Measurements from ENCODE around the gene SLAMF1. TPM values are rescaled to one million over a fixed set of nuclear protein-coding genes. Genes with fewer than 3 reads are reported as not detected.
"Not testable (repeated sequence)": the region's sequence is repeated elsewhere in the genome, so short reads cannot be mapped to it uniquely, and the experiment has no call there.

The SLAMF1 gene
- total RNA-seq, 1 experiment from 2014 or later, result not detected

DNA sequence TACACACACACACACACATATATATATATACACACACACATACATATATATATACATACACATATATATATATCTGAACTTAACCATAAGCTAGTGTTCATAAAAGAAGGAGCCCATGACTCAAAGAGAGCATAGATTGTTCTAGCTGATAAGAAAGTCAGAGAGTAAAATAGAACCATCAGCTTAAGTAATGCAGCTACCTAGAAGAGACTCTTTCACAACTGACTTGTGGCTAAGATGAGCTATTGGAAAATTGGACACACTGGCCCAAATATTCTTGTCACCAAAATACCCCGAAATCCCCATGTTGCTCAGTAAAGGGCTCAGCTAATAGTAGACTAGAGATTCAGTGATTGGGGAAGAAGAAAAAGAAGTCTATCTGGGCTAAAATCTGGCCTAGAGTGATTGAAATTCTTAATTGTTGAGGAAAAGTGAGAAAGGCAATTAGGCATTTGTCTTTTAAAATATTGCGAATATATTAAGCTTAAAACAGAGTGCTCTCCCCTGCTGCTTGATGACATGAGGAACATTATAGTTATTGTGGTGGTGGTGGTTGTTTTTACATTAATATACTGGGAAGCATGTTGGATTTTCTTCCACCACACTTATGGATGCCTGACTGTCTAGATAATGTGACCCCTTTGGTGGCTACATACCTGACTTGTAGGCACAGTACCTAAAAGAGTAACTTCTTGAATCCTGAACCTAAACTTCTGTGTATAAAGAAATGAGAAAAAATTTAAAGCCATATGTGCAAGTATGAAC is 6.3 kb downstream of the SLAMF1 start:
- no peak for DNase-seq (ENCODE audit: low read depth)

DNA sequence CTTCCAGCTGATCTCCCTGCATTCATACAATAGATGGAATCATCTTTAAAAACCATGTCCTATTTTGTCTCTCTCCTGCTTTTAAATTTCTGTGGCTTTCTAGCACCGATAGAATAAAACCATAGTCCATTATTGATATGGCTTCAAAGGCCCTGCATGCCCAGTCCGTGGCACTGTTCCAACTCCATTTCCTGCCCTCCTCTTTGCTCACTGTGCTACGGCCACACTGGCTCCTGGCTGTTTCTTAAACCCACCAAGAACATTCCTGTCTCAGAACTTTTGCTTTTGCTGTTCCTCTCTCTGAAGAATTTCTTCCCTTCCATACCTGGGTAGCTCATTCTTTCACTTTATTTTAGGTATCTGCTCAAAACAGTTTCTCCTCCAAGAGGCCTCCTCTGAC is 7.2 kb downstream of the SLAMF1 start:
- no peak for DNase-seq (ENCODE audit: low read depth)

DNA sequence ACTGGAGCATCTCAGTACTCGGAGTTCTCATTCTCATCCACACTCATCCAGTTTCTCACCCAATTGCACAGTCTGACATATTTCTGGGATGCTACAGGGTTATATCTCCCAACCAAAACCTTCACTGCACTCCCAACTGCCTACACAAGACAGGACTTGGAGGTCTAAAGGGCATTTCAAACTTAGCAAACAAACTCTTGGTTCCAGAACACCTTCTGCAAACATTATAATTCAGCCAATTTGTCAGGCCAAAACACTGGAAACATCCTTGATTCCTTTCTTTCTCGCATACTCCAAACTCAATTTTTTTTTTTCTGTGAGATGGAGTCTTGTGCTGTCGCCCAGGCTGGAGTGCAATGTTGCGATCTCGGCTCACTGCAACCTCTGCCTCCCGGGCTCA is 7.9 kb downstream of the SLAMF1 start:
- DNase-seq (ENCODE audit: low read depth), result no peak

DNA sequence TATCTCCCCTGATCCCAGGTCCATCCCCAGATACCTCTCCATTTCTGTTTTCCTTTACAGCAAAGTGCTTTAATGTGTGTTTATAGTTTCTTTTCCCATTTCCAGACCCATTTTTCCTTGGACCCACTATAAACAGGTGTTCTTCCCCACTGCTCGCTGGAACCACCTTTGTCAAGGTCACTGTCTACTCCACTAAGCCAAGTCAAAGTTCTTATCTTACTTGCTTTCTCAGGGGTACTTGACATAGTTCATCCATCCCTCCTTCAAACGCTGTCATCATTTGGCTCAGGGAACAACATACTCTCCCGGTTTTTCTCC is 8.3 kb downstream of the SLAMF1 start:
- DNase-seq (ENCODE audit: low read depth), result no peak

DNA sequence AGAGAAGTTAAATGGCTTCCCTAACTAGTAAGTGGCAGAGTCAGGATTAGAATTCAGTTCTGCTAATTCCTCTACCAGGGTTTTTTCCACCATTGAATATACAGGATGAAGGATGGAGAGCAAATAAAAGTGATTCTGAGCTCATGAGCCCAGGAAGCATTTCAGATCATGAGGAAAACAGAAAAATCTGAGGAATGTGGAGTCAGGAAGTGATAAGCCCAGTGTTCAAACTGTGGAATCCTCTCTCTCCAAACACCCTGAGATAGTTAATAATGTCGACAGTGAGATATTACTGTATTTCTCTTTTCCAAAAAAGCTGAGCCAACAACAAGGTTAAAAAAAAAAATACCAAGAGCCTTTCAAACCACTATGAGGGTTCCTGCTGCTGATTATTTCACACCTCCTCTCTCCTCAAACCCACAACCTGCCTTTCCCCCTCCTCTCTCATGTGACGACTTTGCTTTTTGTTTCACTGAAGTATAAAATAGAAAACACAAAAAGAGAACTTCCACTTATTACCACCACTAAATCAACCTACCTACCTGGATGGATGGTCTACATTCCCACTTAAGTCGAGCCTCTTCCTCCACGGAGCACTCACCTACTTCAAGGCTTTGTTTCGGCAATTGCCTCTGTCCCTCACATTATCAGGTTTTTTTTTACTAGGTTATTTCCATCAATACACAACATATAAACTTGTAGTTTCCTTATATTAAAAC is 8.9 kb downstream of the SLAMF1 start:
- no peak for DNase-seq (ENCODE audit: low read depth)

DNA sequence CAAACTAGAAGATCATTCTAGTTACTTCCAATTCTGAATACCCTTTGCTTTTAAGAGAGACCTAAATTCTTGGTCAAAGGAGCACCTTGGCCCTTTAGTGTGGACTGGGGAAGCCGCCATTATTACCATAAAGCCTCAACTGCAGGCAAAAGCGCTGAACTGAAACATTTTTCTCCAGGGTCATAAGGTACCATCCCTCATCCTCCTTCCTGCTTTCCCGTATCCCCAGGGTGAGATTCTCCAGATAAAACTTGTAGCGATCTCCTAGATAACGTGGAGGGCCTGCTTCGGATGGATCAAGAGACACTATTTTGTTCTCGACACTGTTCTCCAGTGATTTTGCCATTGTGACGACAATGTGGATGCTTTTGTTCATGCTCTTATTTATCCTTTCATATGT is 9.8 kb downstream of the SLAMF1 start:
- no peak for DNase-seq (ENCODE audit: low read depth)

DNA sequence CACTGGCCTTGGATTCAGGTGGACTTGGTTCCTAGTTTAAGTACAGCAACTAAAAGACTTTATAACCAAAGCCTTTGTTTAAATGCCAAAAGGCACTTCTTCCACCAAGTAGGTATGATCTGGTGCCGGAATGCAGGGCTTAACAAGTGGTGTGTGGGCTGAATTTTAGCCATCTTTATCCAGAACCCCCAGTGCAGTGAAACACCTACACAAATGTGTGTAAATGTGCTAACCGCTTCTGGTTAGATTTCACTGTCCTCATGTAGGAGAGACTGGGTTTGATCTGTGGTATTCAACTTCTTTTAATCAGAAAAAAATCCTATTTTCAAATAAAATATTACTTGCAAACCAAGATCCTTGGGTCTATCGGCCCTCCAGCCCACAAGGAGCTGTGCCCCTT is 10.3 kb downstream of the SLAMF1 start:
- no peak for DNase-seq (ENCODE audit: low read depth)

DNA sequence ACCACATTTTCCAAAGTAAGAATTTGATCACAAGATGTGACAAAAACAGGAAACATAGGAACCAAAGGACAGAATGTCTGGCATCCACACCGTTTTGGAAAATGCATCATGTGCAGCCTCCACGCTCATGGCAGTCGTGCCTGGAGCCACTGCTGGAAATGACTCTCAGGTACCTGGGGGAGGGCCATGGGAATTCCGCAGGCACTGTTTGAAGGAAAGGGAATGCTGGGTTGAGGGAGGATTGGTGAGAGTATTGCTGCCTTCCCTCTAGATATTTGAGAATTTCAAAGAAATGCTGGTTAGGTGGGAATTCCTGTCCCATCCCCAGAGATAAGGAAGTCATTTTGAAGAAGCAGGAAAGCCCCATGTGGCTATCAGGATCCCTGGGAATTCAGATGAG is 10.8 kb downstream of the SLAMF1 start:
- DNase-seq (ENCODE audit: low read depth), result no peak

DNA sequence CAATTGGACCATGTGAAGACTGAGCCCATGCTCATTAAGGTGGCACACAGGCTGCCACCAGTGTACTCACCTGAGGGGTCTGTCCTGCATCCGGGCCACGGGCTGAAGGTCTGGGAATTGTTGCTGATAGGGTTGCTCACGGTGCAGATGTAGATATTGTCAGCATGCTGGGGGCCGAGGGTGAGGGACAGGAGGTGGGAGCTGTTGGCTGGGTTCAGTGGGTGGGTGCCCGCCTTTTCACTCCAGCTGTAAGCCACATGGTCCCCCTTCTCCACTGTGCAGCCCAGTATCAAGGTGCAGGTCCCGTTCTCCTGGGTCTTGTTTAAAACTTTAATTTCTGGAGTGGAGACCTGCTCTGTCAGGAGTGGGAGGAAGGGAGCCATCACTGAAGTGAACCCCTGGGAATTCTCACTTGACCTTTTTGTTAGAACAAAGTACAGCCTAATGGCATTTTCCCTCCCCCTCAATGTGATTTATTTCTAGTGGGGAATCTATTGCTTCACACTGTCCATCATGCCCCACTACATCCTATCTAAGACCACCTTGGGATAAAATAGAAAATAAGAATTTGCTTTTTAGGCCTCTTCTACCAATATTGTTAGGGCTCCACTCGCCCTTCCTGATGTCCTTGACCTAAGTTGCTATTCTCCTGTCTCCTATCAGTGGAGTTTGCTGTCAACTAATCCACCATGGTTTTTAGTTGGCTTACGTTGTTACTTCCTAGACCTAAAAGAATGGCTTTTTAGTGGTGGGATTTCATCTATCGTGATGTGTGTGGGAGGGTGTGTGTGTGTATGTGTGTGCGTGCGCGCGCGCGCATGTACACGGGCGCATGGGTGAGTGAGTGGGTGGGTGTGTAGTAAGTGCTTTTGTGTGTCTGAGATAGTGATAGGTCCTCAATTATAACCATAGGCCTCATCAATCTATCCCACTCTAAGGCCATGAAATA is 12.0 kb downstream of the SLAMF1 start:
- DNase-seq (ENCODE audit: low read depth), result no peak

DNA sequence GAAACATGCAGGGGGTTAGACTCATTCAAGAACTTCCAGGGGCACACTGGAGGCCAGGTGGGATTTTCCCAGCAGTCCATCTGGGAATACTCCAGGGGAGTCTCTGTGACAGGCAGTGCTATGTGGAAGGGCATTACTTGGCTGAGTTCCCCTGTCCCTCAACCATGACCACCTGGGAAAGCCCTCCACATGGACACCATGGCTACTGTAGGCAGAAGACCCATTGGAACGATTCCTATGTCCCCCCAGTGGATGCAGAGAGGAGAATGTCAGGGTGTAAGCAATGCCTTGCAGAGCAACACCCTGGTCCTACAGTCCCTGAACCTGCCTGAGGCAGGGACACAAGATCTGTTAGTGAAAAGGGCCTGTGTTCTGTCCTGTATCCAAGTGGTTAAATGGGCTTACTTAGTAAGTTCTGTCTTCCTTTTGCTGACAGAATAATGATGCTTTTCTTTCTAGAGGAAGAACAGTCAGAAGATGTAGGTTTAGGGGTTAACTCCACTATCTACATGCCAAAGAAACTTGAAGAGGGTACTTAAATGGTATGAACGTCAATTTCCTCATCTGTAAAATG is 13.4 kb downstream of the SLAMF1 start:
- DNase-seq (ENCODE audit: low read depth), result no peak

DNA sequence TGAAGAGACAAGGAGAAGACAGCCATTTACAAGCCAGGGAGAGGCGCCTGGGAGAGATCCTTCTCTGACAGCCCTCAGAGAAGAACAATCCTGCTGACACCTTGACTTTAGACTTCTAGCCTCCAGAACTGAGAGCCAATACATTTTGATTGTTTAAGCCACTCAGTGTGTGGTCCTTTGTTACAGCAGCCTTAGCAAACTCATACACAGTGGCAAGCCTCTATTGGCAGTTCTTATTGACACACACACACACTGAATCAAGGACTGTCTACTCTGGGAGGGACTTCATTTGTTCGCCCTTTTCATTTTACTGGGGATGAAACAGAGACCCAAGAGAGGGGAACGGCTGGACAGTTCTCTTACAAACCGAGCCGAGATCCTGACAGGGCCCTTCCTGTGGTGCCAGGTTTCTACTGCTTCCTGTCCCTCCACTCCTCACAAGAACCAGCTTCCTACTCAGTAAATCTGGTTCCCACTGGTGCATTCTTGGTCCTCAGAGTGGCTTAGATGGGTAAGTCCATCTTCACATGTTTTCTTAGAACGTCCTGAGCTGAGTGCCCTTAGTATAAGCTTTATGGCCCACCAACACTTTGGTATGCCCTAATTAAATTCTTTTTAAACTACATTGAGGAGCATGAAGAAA is 14.7 kb downstream of the SLAMF1 start:
- no peak for DNase-seq (ENCODE audit: low read depth)

DNA sequence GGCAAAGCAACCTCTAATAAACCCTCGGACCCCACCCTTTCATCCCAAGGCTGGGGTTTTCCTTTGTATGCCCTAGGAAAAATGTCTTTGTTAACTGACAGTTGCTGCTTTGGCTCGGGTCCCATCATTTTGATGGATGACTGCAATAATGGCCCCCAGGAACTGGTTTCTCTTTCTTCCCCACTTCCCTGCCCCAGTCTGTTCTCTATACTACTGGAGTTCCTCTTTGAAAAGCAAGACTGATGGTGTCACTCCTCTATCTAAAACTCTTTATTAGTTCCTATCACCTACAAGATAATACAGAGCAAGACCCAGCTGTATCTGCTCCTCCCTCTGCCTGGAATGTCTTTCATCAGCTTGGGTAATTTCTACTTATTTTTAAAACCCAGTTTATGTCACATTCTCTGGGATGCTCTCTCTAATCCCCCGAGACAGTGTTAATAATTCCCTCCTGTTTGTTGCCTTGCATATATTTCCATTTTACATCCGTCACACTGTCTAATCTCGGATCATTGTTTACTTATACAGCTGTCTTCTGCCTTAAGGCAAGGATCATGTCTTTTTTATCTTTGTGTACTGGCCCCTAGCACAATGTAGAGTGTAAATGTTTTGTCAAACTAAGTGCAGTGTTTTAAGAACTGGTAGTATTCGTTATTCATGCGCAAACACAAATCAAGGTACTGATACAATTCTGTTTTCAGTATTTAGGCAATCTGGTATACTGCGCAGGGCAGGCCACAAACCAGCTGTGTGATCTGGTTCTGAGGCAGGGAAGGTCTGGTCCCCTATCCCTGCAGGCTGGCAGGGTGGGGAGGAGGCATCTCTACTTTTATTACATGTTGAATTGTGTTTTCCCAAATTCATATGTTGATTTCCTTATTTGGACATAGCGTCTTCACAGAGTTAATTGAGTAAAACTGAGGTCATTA is 16.1 kb downstream of the SLAMF1 start:
- DNase-seq (ENCODE audit: low read depth), result no peak

DNA sequence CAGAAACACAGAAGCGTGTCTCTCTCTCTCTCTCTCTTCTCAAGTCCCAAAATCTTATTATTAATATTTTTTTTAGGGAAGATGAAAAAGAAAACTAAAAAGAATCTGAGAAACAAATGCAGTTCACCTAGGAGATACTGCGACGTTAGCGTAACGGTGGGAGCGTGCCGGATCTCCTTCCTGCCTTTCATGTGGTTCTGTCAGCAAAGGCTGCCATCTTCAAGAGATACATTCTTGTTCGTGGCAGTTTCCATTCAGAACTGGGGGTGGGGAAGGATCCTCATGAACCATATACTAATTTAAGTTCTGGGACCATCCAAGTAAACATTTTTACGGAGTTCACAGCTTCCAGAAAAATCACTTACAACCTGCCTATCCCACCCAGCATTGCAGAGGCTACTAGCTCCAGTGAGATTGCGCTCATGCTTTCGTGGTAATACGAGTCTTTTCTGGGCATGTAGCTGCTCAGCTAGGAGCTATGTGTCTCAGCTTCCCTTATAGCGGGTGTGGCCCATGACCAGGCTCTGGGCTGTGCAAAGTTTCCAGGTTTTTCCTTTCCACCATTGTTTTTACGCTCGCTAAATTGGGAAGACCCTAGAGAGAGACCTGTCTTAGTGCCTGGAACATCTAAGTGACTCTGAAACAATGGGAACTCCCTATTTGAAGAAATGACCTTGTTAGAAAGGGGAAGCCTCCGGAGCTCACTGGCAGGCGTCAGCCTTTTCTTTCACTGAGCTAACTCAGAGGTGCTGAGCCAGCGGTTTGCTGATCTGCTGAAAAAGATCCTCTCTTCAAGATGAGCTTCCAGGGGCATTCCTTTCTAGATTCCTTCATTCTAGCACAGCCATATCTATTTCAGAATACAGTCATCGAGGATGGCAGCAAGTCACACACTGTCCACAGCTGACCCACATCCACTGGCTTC is 17.3 kb downstream of the SLAMF1 start:
- no peak for DNase-seq (ENCODE audit: low read depth)

DNA sequence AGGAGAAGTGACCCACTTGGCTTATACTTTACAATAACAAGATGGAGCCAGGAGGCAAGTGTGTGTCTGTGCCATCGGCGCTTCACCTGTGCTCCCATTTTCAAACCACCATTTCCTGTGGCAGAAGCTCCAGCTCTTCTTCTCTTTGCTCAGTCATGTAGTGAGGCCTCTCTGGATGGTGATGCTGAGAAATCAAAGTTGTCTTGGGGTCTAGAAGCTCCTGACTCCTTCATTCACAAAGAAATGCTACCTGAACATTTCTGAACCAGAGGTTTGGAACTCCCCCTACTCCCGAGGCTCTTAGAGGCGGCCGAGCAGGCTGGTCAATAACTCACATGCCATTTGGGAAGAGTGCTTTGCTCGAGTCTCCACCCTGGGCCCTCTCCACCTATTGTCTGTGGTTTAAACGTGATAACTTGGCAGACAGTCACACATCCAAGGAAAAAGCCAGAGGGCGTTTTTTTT is 18.0 kb downstream of the SLAMF1 start:
- no peak for DNase-seq (ENCODE audit: low read depth)

DNA sequence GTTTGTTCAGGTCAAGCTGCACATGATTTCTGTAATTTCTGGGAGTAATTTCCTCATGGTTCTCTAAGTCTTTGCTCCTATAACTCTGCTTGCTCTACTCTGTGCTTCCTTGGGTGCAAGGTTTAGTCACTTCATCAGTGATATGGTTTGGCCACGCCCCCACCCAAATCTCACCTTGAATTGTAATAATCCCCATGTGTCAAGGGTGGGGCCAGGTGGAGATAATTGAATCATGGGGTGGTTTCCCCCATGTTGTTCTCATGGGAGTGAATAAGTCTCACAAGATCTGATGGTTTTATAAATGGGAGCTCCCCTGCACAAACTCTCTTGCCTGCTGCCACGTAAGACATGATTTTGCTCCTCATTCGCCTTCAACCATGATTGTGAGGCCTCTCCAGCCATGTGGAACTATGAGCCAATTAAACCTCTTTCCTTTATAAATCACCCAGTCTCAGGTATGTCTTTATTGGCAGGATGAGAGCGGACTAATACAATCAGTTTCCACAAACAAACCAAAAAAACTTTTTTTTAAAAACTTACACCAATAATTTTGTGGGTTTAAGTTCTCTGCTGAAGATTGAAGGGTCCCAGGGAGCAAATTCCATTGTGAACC is 19.1 kb downstream of the SLAMF1 start:
- DNase-seq (ENCODE audit: low read depth), result not testable (repeated sequence)

DNA sequence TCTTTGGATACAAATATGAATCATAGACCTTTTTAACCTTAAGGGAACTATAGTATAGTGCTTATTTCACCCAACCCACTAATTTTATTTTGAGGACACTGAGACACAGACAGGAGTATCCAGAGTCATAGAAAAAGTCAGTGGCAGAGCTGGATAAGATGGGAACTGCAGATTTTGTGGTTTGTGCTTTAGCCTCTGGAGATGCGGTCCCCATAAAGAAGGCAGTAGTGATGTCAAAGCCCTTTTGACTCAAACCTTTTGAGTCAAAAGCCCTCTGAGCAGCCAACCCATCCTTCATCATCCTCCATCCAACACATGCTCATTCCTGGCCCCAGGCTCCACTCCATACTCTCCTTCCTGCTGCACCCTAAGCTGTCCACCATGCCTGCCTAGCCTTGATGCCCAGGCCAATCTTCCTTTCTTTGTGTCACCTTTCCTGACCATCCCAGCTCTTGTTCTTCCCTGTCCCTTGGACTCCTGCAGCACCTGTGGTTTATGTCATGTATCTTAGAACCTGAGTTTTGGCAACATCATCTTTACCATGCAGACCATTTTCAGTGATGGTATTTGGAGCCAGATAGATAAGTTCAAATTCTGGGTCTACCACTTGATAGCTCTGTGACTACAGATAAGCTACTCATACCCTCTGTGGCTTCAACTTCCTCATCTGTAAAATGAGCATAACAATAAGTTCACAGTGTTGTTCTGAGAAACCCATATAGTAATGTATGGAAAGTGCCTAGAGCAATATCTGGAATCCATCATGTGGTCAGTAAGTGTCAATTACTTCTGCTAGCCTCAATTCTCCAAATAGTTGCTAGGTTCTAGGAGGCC is 20.1 kb downstream of the SLAMF1 start:
- DNase-seq (ENCODE audit: low read depth), result no peak

DNA sequence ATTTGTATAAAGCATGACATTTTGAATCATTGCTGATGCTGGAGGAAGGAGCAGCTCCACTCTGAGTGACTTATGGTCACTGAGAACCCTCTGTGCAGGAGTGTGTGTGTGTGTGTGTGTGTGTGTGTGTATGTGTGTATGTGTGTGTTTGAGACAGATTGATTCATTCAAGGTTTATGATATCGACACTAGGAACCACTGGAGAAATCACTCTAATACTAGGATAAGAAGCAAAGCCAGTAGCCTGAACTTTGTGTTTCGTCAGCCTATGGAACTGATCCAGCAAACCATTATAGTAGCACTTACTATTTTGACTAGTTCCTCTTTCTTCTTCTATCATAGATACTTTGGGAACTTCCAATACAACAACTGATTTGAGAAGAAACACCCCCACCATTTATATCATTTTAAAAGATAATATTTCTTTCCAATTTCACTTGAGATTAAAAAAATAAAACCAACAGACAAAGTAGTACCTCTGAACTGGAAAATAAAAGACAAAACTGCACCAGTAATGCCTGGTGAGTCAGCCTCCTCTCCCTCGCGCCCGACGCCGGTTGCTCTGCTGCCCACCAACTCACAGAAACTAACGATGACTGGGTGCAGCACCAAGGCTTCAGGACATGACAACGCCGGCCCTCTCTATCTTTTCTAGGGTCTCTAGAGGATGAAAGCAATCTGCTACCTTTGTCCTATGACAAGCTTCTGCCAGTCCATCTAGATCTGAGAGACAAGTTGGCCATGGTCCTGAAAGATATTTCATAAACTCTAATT is 20.9 kb downstream of the SLAMF1 start:
- DNase-seq (ENCODE audit: low read depth), result no peak

All from LHCN-M2 (cell line).